Measurements from ENCODE around the gene OLFM2. TPM values are rescaled to one million over a fixed set of nuclear protein-coding genes. Genes with fewer than 3 reads are reported as not detected.
A peak's percentile ranks its signal among the peaks of the same experiment; 100 is the strongest.

The OLFM2 gene
- total and polyA plus RNA-seq, 9 of the 15 experiments (the other 6 are each of a cell fraction or from before 2014, with no cell fraction given): 0.10 to 0.33 (median 0.23) TPM; not detected in 4

DNA sequence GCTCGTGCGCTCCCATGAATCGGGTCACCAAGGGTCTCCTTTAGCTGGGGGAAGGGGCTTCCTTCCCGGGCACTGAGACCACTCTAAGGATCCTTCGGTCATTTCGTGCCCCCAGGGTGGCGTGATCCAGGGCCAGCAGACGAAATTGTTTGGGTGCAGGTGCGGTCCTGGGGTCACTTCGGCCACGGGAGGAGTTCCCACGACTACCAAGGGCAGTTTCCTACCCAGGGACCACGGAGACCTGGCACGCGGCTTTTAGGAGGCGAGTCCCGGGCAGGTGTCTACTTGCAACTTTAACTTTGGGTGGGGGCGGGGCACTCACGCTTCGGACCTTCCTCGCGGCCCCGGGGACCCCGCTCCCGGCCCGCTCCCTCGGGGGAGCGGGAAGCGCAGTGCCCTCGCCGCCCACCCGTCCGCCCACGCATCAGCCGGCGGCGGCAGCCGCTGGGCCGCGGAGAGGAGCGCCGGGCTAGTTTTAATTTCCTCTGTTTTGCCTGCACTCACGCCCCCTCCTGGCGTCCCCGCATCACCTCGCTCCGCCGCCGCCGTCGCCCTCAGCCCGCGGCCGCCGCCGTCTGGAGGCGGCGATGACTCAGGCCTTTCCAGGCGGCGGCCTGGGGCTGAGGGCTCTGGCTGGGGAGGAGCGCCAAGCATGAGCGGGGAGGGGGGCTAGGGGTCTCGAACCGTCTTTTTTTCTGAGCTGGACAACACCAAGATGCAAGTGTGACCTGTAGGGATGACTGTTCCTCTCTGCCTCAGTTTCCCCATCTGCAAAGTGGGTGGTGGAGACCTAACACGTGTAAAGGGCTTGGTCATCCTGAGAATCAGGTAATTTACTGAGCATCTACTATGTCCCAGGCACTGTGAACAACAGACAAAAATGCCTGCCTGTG lies 21.8 kb downstream of the OLFM2 start (continued):
- TF ChIP-seq, protein P1, sequence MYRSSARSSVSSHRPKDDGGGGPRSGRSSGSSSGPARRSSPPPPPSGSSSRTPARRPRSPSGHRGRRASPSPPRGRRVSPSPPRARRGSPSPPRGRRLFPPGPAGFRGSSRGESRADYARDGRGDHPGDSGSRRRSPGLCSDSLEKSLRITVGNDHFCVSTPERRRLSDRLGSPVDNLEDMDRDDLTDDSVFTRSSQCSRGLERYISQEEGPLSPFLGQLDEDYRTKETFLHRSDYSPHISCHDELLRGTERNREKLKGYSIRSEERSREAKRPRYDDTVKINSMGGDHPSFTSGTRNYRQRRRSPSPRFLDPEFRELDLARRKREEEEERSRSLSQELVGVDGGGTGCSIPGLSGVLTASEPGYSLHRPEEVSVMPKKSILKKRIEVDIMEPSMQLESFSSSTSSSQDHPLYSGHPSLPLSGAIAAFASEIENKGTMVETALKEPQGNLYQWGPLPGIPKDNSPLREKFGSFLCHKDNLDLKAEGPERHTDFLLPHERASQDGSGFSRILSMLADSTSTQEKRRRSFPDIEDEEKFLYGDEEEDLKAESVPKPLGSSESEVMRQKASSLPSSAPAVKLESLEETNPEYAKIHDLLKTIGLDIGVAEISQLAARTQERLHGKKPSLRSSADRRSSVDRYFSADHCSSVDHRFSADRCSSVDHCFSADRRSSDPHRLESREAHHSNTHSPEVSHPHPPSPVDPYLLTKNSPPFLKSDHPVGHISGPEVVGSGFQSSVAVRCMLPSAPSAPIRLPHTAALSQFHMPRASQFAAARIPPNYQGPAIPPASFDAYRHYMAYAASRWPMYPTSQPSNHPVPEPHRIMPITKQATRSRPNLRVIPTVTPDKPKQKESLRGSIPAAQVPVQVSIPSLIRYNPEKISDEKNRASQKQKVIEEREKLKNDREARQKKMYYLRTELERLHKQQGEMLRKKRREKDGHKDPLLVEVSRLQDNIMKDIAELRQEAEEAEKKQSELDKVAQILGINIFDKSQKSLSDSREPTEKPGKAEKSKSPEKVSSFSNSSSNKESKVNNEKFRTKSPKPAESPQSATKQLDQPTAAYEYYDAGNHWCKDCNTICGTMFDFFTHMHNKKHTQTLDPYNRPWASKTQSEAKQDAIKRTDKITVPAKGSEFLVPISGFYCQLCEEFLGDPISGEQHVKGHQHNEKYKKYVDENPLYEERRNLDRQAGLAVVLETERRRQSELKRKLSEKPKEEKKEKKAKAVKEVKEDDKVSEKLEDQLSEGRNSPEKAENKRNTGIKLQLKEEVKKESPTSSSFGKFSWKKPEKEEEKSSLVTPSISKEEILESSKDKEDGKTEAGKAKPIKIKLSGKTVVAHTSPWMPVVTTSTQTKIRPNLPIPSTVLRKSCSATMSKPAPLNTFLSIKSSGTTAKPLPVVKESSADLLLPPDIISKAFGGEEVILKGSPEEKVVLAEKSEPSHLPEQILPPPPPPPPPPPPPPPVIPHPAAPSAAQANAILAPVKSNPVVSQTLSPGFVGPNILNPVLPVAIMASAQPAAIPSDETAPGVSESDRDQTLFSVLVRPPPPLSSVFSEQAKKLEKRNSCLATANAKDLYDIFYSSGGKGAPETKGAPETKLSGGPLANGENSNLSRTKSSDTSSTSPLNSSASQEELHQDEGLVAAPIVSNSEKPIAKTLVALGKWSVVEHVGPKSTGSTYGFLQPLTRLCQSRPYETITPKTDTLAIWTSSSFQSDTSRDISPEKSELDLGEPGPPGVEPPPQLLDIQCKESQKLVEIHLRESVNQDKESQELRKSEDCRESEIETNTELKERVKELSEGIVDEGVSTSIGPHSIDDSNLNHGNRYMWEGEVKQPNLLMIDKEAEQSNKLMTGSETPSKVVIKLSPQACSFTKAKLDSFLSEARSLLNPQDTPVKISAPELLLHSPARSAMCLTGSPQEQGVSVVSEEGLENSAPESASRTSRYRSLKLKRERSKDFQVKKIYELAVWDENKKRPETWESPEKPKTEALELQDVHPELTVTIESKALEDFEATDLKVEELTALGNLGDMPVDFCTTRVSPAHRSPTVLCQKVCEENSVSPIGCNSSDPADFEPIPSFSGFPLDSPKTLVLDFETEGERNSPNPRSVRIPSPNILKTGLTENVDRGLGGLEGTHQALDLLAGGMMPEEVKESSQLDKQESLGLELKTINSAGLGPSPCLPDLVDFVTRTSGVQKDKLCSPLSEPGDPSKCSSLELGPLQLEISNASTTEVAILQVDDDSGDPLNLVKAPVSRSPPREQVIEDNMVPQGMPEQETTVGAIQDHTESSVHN (IDR thresholded peaks at IDR 0.05; ENCODE audit: borderline replicate concordance in 1 of 2, low read depth in 1 of 2): no peak
- no peak for TF ChIP-seq TCFL5 (CRISPR knock-in tag; conservative IDR thresholded peaks at IDR 0.05)
- TF ChIP-seq NUFIP1 (IDR thresholded peaks at IDR 0.05; ENCODE audit: partially characterized antibody): no peak
- TF ChIP-seq, protein P2, sequence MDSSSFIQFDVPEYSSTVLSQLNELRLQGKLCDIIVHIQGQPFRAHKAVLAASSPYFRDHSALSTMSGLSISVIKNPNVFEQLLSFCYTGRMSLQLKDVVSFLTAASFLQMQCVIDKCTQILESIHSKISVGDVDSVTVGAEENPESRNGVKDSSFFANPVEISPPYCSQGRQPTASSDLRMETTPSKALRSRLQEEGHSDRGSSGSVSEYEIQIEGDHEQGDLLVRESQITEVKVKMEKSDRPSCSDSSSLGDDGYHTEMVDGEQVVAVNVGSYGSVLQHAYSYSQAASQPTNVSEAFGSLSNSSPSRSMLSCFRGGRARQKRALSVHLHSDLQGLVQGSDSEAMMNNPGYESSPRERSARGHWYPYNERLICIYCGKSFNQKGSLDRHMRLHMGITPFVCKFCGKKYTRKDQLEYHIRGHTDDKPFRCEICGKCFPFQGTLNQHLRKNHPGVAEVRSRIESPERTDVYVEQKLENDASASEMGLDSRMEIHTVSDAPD (CRISPR knock-in tag; IDR thresholded peaks at IDR 0.05): no peak
- no peak for TF ChIP-seq HLTF (IDR thresholded peaks at IDR 0.05)
- no peak for TF ChIP-seq PHF20 (IDR thresholded peaks at IDR 0.05; ENCODE audit: partially characterized antibody)
- TF ChIP-seq CBX5 (IDR thresholded peaks at IDR 0.05; ENCODE audit: borderline replicate concordance, low read depth): no peak
- TF ChIP-seq, protein P3, sequence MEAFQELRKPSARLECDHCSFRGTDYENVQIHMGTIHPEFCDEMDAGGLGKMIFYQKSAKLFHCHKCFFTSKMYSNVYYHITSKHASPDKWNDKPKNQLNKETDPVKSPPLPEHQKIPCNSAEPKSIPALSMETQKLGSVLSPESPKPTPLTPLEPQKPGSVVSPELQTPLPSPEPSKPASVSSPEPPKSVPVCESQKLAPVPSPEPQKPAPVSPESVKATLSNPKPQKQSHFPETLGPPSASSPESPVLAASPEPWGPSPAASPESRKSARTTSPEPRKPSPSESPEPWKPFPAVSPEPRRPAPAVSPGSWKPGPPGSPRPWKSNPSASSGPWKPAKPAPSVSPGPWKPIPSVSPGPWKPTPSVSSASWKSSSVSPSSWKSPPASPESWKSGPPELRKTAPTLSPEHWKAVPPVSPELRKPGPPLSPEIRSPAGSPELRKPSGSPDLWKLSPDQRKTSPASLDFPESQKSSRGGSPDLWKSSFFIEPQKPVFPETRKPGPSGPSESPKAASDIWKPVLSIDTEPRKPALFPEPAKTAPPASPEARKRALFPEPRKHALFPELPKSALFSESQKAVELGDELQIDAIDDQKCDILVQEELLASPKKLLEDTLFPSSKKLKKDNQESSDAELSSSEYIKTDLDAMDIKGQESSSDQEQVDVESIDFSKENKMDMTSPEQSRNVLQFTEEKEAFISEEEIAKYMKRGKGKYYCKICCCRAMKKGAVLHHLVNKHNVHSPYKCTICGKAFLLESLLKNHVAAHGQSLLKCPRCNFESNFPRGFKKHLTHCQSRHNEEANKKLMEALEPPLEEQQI (IDR thresholded peaks at IDR 0.05): no peak
- TF ChIP-seq, protein P4, sequence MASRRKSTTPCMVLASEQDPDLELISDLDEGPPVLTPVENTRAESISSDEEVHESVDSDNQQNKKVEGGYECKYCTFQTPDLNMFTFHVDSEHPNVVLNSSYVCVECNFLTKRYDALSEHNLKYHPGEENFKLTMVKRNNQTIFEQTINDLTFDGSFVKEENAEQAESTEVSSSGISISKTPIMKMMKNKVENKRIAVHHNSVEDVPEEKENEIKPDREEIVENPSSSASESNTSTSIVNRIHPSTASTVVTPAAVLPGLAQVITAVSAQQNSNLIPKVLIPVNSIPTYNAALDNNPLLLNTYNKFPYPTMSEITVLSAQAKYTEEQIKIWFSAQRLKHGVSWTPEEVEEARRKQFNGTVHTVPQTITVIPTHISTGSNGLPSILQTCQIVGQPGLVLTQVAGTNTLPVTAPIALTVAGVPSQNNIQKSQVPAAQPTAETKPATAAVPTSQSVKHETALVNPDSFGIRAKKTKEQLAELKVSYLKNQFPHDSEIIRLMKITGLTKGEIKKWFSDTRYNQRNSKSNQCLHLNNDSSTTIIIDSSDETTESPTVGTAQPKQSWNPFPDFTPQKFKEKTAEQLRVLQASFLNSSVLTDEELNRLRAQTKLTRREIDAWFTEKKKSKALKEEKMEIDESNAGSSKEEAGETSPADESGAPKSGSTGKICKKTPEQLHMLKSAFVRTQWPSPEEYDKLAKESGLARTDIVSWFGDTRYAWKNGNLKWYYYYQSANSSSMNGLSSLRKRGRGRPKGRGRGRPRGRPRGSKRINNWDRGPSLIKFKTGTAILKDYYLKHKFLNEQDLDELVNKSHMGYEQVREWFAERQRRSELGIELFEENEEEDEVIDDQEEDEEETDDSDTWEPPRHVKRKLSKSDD (conservative IDR thresholded peaks at IDR 0.05; ENCODE audit: low read length): no peak
- TF ChIP-seq SMARCB1 (IDR thresholded peaks at IDR 0.05; ENCODE audit: insufficient read length, low read depth): no peak
- peak; percentile 76 to 90 for TF ChIP-seq KDM1A (IDR thresholded peaks at IDR 0.05)
